ENCODE measurements around the gene ARPIN.

ARPIN gene

GRCh38 chr15:89936051-89936785 is 23.5 kb upstream of the ARPIN start:
- Histone ChIP-seq H3K27me3 (ENCODE audit: insufficient read depth, low read length) (no peaks in the 10 kb centered on the region), H3K18ac (ENCODE audit: low read length) (no peak overlapping the region), H2AK5ac (ENCODE audit: low read length) (no peak overlapping the region), H4K12ac (ENCODE audit: low read depth, low read length) (no peak overlapping the region), H2BK12ac (ENCODE audit: low read length) (no peak overlapping the region), H3K4me3 (ENCODE audit: low read depth, low read length) (no peak overlapping the region), H2BK5ac (ENCODE audit: low read depth, low read length, poor library complexity) (no peak overlapping the region), H3K4me1 (ENCODE audit: control insufficient read depth in 1 of 2, insufficient read depth in 2 of 2, low read length in 2 of 2) (no peaks in the 10 kb centered on the region), H3K23ac (ENCODE audit: low read length) (no peak overlapping the region), H4K91ac (ENCODE audit: low read depth, low read length) (no peak overlapping the region), H3K9ac (ENCODE audit: low read length) (no peak overlapping the region), H3K79me2 (ENCODE audit: control insufficient read depth, insufficient read depth, low read length, poor library complexity) (no peaks in the 10 kb centered on the region), H3K79me1 (ENCODE audit: low read length) (no peaks in the 10 kb centered on the region), H3K36me3 (ENCODE audit: control insufficient read depth in 1 of 2, insufficient read depth in 2 of 2, low read length in 2 of 2) (no peaks in the 10 kb centered on the region), H2AFZ (ENCODE audit: insufficient read depth, low read length, poor library complexity) (no peak overlapping the region), H4K8ac (ENCODE audit: low read depth, low read length) (no peak overlapping the region), H2BK120ac (ENCODE audit: insufficient read depth, low read length, poor library complexity) (no peak overlapping the region), H3K4ac (ENCODE audit: low read depth, low read length) (no peak overlapping the region), H3K4me2 (ENCODE audit: low read length) (no peak overlapping the region), H3K14ac (ENCODE audit: low read length) (no peak overlapping the region), H3K27ac (ENCODE audit: low read depth, low read length) (no peak overlapping the region), H3K9me3 (ENCODE audit: insufficient read depth, low read depth, low read length) (no peaks in the 10 kb centered on the region)
- no CpG with 5 or more reads among the region's 8 CpGs for WGBS (ENCODE audit: extremely low coverage, insufficient coverage, insufficient read length)
- DNase-seq, result no peak

GRCh38 chr15:89932880-89933279 is 20.1 kb upstream of the ARPIN start:
- no peak overlapping the region for H2BK120ac ChIP-seq (ENCODE audit: insufficient read depth, low read length, poor library complexity)
- no peak overlapping the region for H3K9ac ChIP-seq (ENCODE audit: low read length)
- no peak for DNase-seq
- H2BK5ac ChIP-seq (ENCODE audit: low read depth, low read length, poor library complexity), result no peak overlapping the region
- no CpG with 5 or more reads among the region's 3 CpGs for WGBS (ENCODE audit: extremely low coverage, insufficient coverage, insufficient read length)
- H2BK12ac ChIP-seq (ENCODE audit: low read length), result no peak overlapping the region
- no peaks in the 10 kb centered on the region for H3K79me2 ChIP-seq (ENCODE audit: control insufficient read depth, insufficient read depth, low read length, poor library complexity)
- H4K8ac ChIP-seq (ENCODE audit: low read depth, low read length), result no peak overlapping the region
- H3K9me3 ChIP-seq (ENCODE audit: insufficient read depth, low read depth, low read length), result no peaks in the 10 kb centered on the region
- no peak overlapping the region for H2AFZ ChIP-seq (ENCODE audit: insufficient read depth, low read length, poor library complexity)
- H3K79me1 ChIP-seq (ENCODE audit: low read length), result no peaks in the 10 kb centered on the region
- no peak overlapping the region for H3K4ac ChIP-seq (ENCODE audit: low read depth, low read length)
- H3K23ac ChIP-seq (ENCODE audit: low read length), result no peak overlapping the region
- H3K14ac ChIP-seq (ENCODE audit: low read length), result no peak overlapping the region
- no peak overlapping the region for H3K4me3 ChIP-seq (ENCODE audit: low read depth, low read length)
- no peak overlapping the region for H3K4me2 ChIP-seq (ENCODE audit: low read length)
- no peak overlapping the region for H4K12ac ChIP-seq (ENCODE audit: low read depth, low read length)
- H3K27me3 ChIP-seq (ENCODE audit: insufficient read depth, low read length), result no peaks in the 10 kb centered on the region
- H3K27ac ChIP-seq (ENCODE audit: low read depth, low read length), result no peak overlapping the region
- no peaks in the 10 kb centered on the region for H3K4me1 ChIP-seq (ENCODE audit: control insufficient read depth in 1 of 2, insufficient read depth in 2 of 2, low read length in 2 of 2)
- H4K91ac ChIP-seq (ENCODE audit: low read depth, low read length), result no peak overlapping the region
- H3K18ac ChIP-seq (ENCODE audit: low read length), result no peak overlapping the region
- H3K36me3 ChIP-seq (ENCODE audit: control insufficient read depth in 1 of 2, insufficient read depth in 2 of 2, low read length in 2 of 2), result no peaks in the 10 kb centered on the region
- no peak overlapping the region for H2AK5ac ChIP-seq (ENCODE audit: low read length)

GRCh38 chr15:89928421-89928820 is 15.7 kb upstream of the ARPIN start:
- Histone ChIP-seq H3K4me3 (ENCODE audit: low read depth, low read length) (no peak overlapping the region), H3K9me3 (ENCODE audit: insufficient read depth, low read depth, low read length) (no peaks in the 10 kb centered on the region), H3K79me2 (ENCODE audit: control insufficient read depth, insufficient read depth, low read length, poor library complexity) (no peaks in the 10 kb centered on the region), H3K27me3 (ENCODE audit: insufficient read depth, low read length) (no peaks in the 10 kb centered on the region), H3K4me2 (ENCODE audit: low read length) (no peak overlapping the region), H3K9ac (ENCODE audit: low read length) (no peak overlapping the region), H4K12ac (ENCODE audit: low read depth, low read length) (no peak overlapping the region), H3K36me3 (ENCODE audit: control insufficient read depth in 1 of 2, insufficient read depth in 2 of 2, low read length in 2 of 2) (no peaks in the 10 kb centered on the region), H3K79me1 (ENCODE audit: low read length) (no peaks in the 10 kb centered on the region), H3K23ac (ENCODE audit: low read length) (no peak overlapping the region), H3K4me1 (ENCODE audit: control insufficient read depth in 1 of 2, insufficient read depth in 2 of 2, low read length in 2 of 2) (no peaks in the 10 kb centered on the region), H2BK12ac (ENCODE audit: low read length) (no peak overlapping the region), H2AFZ (ENCODE audit: insufficient read depth, low read length, poor library complexity) (no peak overlapping the region), H2AK5ac (ENCODE audit: low read length) (no peak overlapping the region), H3K18ac (ENCODE audit: low read length) (no peak overlapping the region), H3K14ac (ENCODE audit: low read length) (no peak overlapping the region), H4K91ac (ENCODE audit: low read depth, low read length) (no peak overlapping the region), H3K4ac (ENCODE audit: low read depth, low read length) (no peak overlapping the region), H3K27ac (ENCODE audit: low read depth, low read length) (no peak overlapping the region), H4K8ac (ENCODE audit: low read depth, low read length) (no peak overlapping the region), H2BK5ac (ENCODE audit: low read depth, low read length, poor library complexity) (no peak overlapping the region), H2BK120ac (ENCODE audit: insufficient read depth, low read length, poor library complexity) (no peak overlapping the region)
- no peak for DNase-seq
- WGBS (ENCODE audit: extremely low coverage, insufficient coverage, insufficient read length), result no CpG with 5 or more reads among the region's 4 CpGs

DNA sequence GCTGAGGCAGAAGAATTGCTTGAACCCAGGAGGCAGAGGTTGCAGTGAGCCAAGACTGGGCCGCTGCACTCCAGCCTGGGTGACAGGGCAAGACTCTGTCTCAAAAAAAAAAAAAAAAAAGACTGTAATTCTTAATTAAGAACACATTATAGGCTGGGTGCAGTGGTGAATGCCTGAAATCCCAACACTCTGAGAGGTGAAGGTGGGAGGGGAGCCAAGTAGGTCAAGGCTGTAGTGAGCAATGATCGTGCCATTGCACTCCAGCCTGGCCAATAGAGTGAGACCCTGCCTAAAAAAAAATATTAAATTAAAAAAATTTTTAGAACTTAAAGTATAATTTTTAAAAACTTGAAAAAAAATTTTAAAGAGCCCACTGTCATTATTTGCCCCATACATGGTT is 13.4 kb upstream of the ARPIN start:
- H3K9ac ChIP-seq (ENCODE audit: low read length), result no peak overlapping the region
- no peak for DNase-seq
- H3K4me1 ChIP-seq (ENCODE audit: control insufficient read depth in 1 of 2, insufficient read depth in 2 of 2, low read length in 2 of 2), result no peaks in the 10 kb centered on the region
- H3K9me3 ChIP-seq (ENCODE audit: insufficient read depth, low read depth, low read length), result no peaks in the 10 kb centered on the region
- no CpG with 5 or more reads among the region's 2 CpGs for WGBS (ENCODE audit: extremely low coverage, insufficient coverage, insufficient read length)
- H2AK5ac ChIP-seq (ENCODE audit: low read length), result no peak overlapping the region
- H3K79me2 ChIP-seq (ENCODE audit: control insufficient read depth, insufficient read depth, low read length, poor library complexity), result no peaks in the 10 kb centered on the region
- no peak overlapping the region for H4K91ac ChIP-seq (ENCODE audit: low read depth, low read length)
- no peak overlapping the region for H2BK12ac ChIP-seq (ENCODE audit: low read length)
- H3K4ac ChIP-seq (ENCODE audit: low read depth, low read length), result no peak overlapping the region
- H2BK5ac ChIP-seq (ENCODE audit: low read depth, low read length, poor library complexity), result no peak overlapping the region
- H3K18ac ChIP-seq (ENCODE audit: low read length), result no peak overlapping the region
- H4K12ac ChIP-seq (ENCODE audit: low read depth, low read length), result no peak overlapping the region
- no peak overlapping the region for H3K23ac ChIP-seq (ENCODE audit: low read length)
- no peak overlapping the region for H3K14ac ChIP-seq (ENCODE audit: low read length)
- no peak overlapping the region for H3K4me3 ChIP-seq (ENCODE audit: low read depth, low read length)
- H3K36me3 ChIP-seq (ENCODE audit: control insufficient read depth in 1 of 2, insufficient read depth in 2 of 2, low read length in 2 of 2), result no peaks in the 10 kb centered on the region
- H2AFZ ChIP-seq (ENCODE audit: insufficient read depth, low read length, poor library complexity), result no peak overlapping the region
- H3K79me1 ChIP-seq (ENCODE audit: low read length), result no peaks in the 10 kb centered on the region
- no peaks in the 10 kb centered on the region for H3K27me3 ChIP-seq (ENCODE audit: insufficient read depth, low read length)
- no peak overlapping the region for H2BK120ac ChIP-seq (ENCODE audit: insufficient read depth, low read length, poor library complexity)
- H3K4me2 ChIP-seq (ENCODE audit: low read length), result no peak overlapping the region
- no peak overlapping the region for H4K8ac ChIP-seq (ENCODE audit: low read depth, low read length)
- H3K27ac ChIP-seq (ENCODE audit: low read depth, low read length), result no peak overlapping the region
